Lung microvascular endothelial cell (primary cell): ENCODE data around the gene TSEN2. TPM values are rescaled to one million over a fixed set of nuclear protein-coding genes. Genes with fewer than 3 reads are reported as not detected.
A peak's percentile ranks its signal among the peaks of the same experiment; 100 is the strongest.
"Not testable (repeated sequence)": the region's sequence is repeated elsewhere in the genome, so short reads cannot be mapped to it uniquely, and the experiment has no call there.

Experiments used
- DNase-seq, 2 donors: peaks; one replicate each; pipeline versions ENCODE4 v3.0.0 to v3.0.0-alpha.2; 2010; ENCODE audit warnings: low read depth in 2 of 2
- total RNA-seq: library from RNA; depleted of rRNA; stranded (reverse); fragments of >200 nt; gene quantifications from 2 replicates; pipeline ENCODE4 v1.2.1, GENCODE V29; 2014

TSEN2 gene
- total RNA-seq, 1 donor from 2014 or later, result 8.7 TPM

GRCh38 chr3:12501360-12502020, 17.2 kb downstream of the TSEN2 start:
- DNase-seq, result no peak

DNA sequence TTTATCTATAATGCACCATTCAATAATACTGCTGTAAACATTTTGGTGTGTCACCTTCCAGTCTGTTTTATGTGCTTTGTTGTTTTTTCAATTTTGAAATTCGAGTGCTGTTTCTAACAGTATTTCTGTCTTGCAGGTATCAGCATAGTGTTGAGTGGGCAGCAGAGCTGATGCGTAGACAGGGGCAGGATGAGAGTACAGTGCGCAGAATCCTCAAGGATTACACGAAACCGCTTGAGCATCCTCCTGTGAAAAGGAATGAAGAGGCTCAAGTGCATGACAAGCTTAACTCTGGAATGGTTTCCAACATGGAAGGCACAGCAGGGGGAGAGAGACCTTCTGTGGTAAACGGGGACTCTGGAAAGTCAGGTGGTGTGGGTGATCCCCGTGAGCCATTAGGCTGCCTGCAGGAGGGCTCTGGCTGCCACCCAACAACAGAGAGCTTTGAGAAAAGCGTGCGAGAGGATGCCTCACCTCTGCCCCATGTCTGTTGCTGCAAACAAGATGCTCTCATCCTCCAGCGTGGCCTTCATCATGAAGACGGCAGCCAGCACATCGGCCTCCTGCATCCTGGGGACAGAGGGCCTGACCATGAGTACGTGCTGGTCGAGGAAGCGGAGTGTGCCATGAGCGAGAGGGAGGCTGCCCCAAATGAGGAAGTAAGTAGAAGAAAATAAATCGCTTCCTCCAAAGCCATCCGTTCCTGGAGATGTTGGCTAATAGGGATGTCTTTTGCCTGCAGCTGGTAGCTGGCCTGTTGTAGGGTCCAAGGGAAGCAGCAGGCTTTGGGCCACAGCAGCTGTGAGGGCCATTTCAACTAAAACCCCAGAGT, 19.1 kb downstream of the TSEN2 start:
- no peak for DNase-seq

DNA sequence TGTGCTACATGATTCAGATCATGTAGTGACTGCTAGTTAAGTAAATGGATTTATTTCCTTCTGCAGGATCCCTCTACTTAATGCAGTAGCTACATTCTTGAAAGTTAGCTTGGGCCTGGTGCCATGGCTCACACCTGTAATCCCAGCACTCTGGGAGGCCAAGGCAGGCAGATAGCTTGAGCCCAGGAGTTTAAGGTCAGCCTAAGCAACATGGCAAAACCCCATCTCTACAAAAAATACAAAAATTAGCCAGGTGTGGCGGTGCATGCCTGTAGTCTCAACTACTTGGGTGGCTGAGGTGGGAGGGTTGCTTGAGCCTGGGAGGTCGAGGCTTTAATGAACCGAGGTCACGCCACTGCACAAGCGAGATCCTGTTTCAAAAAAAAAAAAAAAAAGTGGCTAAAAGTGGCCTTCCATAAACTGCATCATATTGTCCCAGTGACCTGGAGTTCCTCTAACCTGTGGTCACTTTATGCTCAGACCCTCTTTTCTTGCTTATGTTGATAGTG, 22.0 kb downstream of the TSEN2 start:
- no peak for DNase-seq

DNA sequence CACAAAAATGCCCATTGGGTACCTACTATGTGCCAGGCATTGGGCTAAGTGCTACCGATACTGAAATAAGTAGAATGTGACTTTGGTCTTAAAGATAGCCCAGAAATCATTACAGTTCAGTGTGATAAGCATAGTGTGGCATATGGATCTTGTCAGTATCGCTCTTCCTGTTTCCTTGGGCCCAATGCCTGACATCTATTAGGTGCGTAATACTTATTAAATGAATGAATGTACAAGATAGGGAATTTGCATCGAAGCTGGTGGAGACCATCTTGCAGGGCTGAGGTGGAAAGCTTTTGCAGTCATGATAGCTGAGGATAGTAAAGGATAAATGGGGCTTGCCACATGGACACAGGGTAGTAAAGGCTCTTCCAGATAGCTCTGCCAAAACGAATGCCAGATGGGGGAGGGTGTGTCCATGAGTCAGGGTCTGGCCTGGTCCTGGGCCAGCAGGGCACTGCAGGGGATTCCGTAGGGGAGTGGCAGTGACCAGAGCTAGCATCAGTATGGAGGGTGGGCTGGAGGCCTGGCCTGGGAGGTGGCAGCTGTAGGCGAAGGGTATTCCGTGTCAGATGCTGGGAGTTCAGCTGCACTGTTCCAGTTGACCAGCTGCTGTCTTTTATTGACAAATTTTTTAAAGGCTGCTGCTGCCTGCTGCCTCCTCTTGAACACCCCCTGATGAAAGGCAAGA, 23.5 kb downstream of the TSEN2 start:
- DNase-seq, result peak; percentile 42 to 51

DNA sequence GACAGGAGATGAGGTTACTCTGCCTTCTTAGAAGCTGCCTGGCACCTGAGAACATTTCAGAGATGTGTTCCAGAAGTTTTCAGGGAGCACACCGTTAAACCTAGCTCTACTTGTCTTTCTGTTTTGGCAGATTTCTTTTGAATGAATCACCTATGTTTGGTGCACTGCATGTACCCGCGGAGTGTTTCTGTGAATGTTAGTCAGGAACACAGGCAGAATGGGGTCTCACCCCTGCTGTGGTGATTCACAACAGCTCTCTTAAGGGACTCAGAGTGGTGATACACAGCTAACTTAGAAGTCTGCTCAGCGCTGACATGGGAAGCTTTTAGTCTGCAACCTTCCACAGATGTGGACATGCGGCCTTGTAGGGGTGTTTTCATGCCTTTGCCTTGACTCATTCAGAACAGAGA, 24.0 kb downstream of the TSEN2 start:
- DNase-seq, result peak; percentile 48 to 86

- no peak for DNase-seq
These were observed 25.2 kb downstream of the TSEN2 start for GRCh38 chr3:12509466-12509865.

DNA sequence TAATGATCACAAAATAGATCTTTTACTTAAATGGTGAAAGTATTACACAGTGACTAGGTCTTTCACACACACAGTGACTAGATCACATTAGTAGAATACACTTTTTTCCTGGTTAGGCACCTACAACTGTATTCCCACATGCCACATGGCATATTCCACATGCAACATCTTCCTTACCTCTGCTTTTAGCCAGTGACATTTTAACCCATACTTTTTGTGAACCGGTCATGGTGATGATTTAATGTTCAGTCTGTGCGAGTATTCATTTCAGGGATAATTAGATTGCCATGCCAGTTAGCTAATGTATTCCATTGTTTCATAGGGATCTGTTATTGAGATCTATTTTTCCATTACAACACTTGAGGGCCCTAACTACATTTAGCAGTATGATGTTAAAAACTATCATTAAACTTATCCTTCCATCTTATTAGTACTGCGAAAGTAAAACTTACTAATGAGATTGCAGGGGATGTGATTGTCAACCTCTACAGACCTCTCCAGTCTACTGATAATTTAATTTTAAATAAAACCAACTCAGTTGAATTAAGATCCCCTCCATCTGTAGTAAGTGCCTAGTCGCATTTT, 28.3 kb downstream of the TSEN2 start:
- no peak for DNase-seq

- DNase-seq, result peak in 1 of 2 donors; percentile 7
These were observed 29.6 kb downstream of the TSEN2 start for GRCh38 chr3:12513694-12514446.

GRCh38 chr3:12515631-12516030, 31.4 kb downstream of the TSEN2 start:
- no peak for DNase-seq

DNA sequence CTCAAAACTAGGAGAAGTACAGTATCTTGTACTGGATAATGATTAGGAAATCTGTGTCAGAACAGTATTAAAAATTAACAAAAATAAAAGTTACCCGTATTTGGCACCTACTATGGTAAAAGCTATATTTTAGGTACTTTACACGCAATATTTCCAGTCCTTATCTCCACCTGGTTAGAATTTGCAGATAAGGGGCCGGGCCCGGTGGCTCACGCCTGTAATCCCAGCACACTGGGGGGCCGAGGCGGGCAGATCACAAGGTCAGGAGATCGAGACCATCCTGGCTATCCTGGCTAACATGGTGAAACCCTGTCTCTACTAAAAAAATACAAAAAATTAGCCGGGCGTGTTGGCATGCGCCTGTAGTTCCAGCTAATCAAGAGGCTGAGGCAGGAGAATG, 32.6 kb downstream of the TSEN2 start:
- no peak for DNase-seq

DNA sequence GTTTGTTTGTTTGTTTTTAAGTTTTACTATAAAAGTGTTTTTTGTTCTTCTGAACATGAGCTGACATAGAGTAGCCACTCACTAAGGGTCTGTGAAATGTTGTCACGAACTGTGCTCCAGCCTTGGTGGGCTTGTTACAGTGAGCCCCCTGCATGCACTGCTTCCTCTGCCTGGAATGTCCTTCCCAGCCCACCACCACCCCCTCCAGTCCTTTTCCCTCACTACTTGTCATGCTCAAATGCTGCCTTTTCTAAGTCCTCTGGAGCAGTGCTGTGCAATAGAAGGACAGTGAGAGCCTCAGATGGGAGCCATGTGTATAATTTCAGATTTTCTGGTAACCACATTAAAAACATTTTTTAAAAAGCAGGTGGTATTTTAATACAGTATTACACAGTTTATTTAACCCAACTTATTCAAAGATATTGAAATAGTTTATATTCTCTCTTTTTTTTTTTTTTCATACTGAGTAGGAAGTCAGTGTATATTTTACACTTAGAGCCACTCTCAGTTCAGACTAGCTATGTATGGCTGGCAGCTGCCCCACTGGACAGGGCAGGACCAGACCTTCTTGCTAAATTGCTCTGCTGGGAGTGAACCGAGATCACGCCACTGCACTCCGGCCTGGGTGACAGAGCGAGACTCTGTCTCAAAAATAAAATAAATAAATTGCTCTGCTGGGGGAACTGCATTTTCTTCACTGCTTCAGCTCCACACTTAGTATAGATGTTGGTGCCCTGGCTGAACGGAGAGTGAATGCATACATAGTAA, 34.2 kb downstream of the TSEN2 start:
- DNase-seq, result no peak

GRCh38 chr3:12521010-12521409, 36.7 kb downstream of the TSEN2 start:
- no peak for DNase-seq

DNA sequence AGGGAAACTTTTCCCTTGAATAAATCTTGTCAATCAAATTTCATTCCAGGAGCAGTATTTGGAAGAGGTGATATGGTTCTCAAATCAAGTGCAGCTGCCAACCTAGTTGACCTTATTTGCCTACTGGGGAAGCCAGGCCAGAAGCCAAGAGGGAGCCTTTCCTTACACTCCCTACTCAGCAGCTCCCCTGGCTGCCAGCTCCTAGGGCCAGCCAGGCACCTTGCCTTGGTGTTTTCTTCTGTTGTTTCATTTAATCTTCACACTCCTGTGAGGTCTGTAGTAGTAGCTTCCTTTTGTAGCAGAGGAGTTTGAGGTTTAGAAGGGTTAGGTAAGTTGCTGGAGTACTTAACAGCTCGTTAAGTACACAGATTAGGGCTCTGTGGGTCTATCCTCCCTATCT, 38.4 kb downstream of the TSEN2 start:
- no peak for DNase-seq

GRCh38 chr3:12527757-12528143, 43.5 kb downstream of the TSEN2 start:
- DNase-seq, result no peak

GRCh38 chr3:12532182-12532581, 47.9 kb downstream of the TSEN2 start:
- DNase-seq, result no peak

DNA sequence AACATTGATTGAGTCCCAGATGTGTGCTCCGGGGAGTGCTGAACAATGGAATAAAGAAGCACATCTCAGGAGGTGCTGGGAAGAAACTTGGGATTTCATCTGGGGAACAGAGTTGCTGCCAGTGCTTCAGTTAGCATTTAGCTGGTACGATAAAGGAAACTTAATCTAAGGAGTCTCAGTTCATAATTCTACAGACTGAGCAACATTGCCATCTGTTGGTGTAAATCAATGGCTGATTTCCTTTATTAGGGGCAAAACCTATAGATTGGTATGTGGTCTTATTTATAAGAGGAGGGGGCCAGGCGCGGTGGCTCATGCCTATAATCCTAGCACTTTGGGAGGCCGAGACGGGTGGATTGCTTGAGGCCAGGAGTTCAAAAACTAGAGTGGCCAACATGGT, 52.1 kb downstream of the TSEN2 start:
- DNase-seq, result peak in 1 of 2 donors; percentile 17

DNA sequence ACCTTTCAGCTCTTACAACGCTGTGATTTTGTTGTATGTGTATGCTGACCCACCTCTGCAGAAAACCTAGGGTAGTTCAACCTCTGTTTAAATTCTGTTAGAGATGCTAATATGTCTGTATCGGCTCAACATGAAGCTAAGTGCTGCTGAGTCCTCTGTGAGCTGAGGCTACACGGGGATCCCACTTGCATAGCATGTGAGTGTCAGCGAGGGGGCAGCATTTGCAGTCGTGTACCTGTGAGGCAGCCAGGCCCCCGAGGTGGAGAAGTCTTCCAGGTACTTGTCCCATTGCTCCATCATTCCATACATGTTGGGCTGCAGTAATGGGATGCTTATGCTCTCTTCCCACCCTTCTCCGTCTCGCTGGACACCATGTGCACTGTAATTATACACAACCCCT, 57.3 kb downstream of the TSEN2 start:
- peak; percentile 19 to 30 for DNase-seq

DNA sequence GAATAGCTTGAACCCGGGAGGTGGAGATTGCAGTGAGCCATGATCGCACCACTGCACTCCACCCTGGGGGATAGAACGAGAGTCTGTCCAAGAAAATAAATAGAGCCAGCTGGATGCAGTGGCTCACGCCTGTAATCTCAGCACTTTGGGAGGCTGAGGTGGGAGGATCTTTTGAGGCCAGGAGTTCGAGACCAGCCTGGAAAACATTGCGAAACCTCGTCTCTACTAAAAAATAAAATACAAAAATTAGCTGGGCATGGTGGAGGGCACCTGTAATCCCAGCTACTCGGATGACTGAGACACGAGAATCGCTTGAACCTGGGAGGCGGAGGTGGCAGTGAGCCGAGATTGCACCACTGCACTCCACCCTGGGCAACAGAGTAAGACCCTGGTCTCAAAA, 59.2 kb downstream of the TSEN2 start:
- DNase-seq, result not testable (repeated sequence)

DNA sequence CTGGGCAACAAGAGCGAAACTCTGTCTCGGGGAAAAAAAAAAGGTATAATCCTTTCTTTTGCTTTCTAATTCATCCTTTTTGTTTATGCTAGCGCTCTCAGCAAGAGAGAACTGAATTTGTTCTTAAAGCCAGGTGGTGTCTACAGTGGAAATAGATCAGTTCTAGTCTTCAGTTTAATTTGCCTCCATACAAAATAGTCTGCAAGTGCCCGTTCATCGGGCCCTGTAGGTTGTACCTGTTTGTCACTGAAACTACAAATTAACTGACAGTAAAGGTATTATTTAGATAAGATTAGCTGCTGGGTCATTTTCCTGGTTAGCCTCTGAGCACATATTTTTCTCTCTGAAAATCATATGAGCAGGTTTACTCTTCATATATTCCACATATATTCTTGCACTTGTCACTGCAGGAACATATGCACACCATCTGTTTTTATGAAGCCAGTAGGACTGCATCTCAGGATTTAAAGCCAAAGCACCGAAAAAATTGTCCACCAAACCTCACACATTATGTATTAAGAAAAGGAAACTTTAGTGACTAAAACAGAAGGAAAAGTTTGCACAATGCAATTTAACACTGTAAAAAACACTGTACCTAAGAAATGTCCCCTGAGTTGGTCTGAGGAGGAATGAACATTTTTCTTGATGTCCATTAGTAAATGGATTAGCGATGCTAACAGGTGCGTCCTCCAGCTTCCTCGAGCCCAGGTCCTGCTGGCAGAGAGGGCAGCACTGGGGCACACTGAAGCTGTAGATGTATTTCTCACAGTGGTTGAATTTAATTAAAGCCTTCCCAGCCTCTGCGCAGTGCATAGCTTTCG, 60.6 kb downstream of the TSEN2 start:
- DNase-seq, result no peak

DNA sequence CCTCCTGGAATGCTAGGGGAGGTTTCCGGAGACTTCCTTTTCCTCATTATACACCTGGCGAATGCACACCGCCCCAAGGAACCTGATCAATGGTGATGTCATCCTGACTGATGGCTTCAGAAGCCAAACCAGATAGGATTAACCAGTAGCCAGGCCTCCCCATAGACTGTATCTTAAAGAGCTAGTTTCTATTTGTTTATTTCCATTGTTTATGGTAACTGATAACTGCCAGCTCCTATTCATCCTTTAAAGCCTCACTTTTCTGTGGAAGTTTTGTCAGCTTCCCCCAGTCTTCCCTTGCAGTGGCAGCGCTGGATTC, 61.2 kb downstream of the TSEN2 start, which contains the start of gene MKRN2OS:
Gene MKRN2OS, minus strand, starts transcription at position 27 of the 319 bp plus-strand sequence. CDS start 35 bp downstream, outside the sequence.
- no peak for DNase-seq
